Vagina (tissue), 2 donors: ENCODE results near the gene APBB1IP. TPM values are rescaled to one million over a fixed set of nuclear protein-coding genes. Genes with fewer than 3 reads are reported as not detected.
"Not testable (repeated sequence)": the region's sequence is repeated elsewhere in the genome, so short reads cannot be mapped to it uniquely, and the experiment has no call there.

Experiments used
- DNase-seq, 2 donors: peaks; one replicate each; pipeline ENCODE4 v3.0.0-alpha.2; 2017; ENCODE audit errors: extremely low spot score in 2 of 2
- H3K27ac ChIP-seq: fragments of 200-600 bp; sonication (generic); one replicate; pipeline ENCODE4 v1.5.1; 2019
- H3K27me3 ChIP-seq: fragments of 200-600 bp; sonication (generic); one replicate; pipeline ENCODE4 v1.5.1; 2019
- H3K36me3 ChIP-seq, 2 donors: fragments of 200-600 bp; sonication (generic); one replicate each; pipeline ENCODE4 v1.5.1; 2017 to 2019
- H3K4me1 ChIP-seq: fragments of 200-600 bp; sonication (generic); one replicate; pipeline ENCODE4 v1.5.1; 2019
- H3K4me3 ChIP-seq, 2 donors: fragments of 200-600 bp; sonication (generic); 1 replicate in 1 of 2; 2 replicates in 1 of 2; pipeline ENCODE4 v1.5.1; 2016 to 2019
- H3K9me3 ChIP-seq: fragments of 200-600 bp; sonication (generic); one replicate; pipeline ENCODE4 v1.5.1; 2019
- CTCF ChIP-seq, 3 experiments: fragments of 450-650 bp in 2 of 3; fragments of 200-600 bp in 1 of 3; sonication (generic) in 1 of 3; IDR thresholded peaks; one replicate each; pipeline ENCODE4 v1.5.1; 2017 to 2019; ENCODE audit warnings: antibody characterized with exemption in 3 of 3, mild to moderate bottlenecking in 2 of 3, moderate library complexity in 2 of 3
- POLR2A ChIP-seq, 2 donors: fragments of 450-650 bp; IDR thresholded peaks; one replicate each; pipeline ENCODE4 v1.6.1; 2017; ENCODE audit warnings: antibody characterized with exemption in 2 of 2, mild to moderate bottlenecking in 2 of 2, moderate library complexity in 2 of 2
- POLR2AphosphoS5 ChIP-seq, 2 donors: sonication (generic); formaldehyde crosslinking; IDR thresholded peaks; one replicate each; pipeline ENCODE4 v1.9.0; 2017; ENCODE audit warnings: antibody characterized with exemption in 2 of 2, mild to moderate bottlenecking in 2 of 2, low read depth in 1 of 2; ENCODE audit not compliant: insufficient read depth in 1 of 2
- intact Hi-C: fragments of 100-400 bp; cut with DNase I; formaldehyde crosslinking; loops from one replicate; pipeline ENCODE4 v1.15.1; 2023
- total RNA-seq: library from RNA; depleted of rRNA; stranded (reverse); fragments of >200 nt; gene quantifications from one replicate; pipeline ENCODE4 v1.2.3, GENCODE V29; 2016

APBB1IP gene
- total RNA-seq, 1 donor from 2014 or later, result 7.4 TPM

GRCh38 chr10:26494018-26494417, 55.9 kb downstream of the APBB1IP start:
- intact Hi-C loops, result no loop called here
- no peaks in the 10 kb centered on the region for H3K4me1 ChIP-seq
- no peak overlapping the region for H3K27ac ChIP-seq
- no peaks in the 10 kb centered on the region for H3K9me3 ChIP-seq
- no peak for DNase-seq
- no peak for TF ChIP-seq POLR2A (IDR thresholded peaks at IDR 0.05)
- H3K4me3 ChIP-seq, result no peak overlapping the region
- no peaks in the 10 kb centered on the region for H3K36me3 ChIP-seq
- no peaks in the 10 kb centered on the region for H3K27me3 ChIP-seq

- intact Hi-C loops, result no loop called here
- TF ChIP-seq POLR2AphosphoS5 (IDR thresholded peaks at IDR 0.05; ENCODE audit: insufficient read depth in 1 of 2, low read depth in 1 of 2), result no peak
- no peak for TF ChIP-seq CTCF (IDR thresholded peaks at IDR 0.05)
- TF ChIP-seq POLR2A (IDR thresholded peaks at IDR 0.05), result no peak
Measured at GRCh38 chr10:26499426-26499825, 61.3 kb downstream of the APBB1IP start.

GRCh38 chr10:26502986-26503385, 64.8 kb downstream of the APBB1IP start:
- Histone ChIP-seq H3K9me3 (no peaks in the 10 kb centered on the region), H3K27ac (no peak overlapping the region), H3K27me3 (no peaks in the 10 kb centered on the region), H3K4me3 (no peak overlapping the region), H3K4me1 (no peaks in the 10 kb centered on the region), H3K36me3 (no peaks in the 10 kb centered on the region)
- DNase-seq, result no peak
- intact Hi-C loops, result no loop called here
- TF ChIP-seq POLR2A (IDR thresholded peaks at IDR 0.05) (no peak), CTCF (IDR thresholded peaks at IDR 0.05) (no peak), POLR2AphosphoS5 (IDR thresholded peaks at IDR 0.05; ENCODE audit: insufficient read depth in 1 of 2, low read depth in 1 of 2) (no peak)

More at GRCh38 chr10:26499426-26499825, 61.3 kb downstream of the APBB1IP start:
- Histone ChIP-seq H3K4me1 (no peaks in the 10 kb centered on the region), H3K27ac (no peak overlapping the region), H3K9me3 (no peaks in the 10 kb centered on the region), H3K4me3 (no peak overlapping the region), H3K27me3 (no peaks in the 10 kb centered on the region), H3K36me3 (no peaks in the 10 kb centered on the region)
- DNase-seq, result no peak

GRCh38 chr10:26503911-26504310, 65.8 kb downstream of the APBB1IP start:
- intact Hi-C loops, result no loop called here
- no peak for TF ChIP-seq POLR2A (IDR thresholded peaks at IDR 0.05)
- TF ChIP-seq CTCF (IDR thresholded peaks at IDR 0.05), result no peak
- TF ChIP-seq POLR2AphosphoS5 (IDR thresholded peaks at IDR 0.05; ENCODE audit: insufficient read depth in 1 of 2, low read depth in 1 of 2), result no peak
- no peak overlapping the region for H3K4me3 ChIP-seq

GRCh38 chr10:26504429-26504828, 66.3 kb downstream of the APBB1IP start:
- H3K27me3 ChIP-seq, H3K4me1 ChIP-seq, H3K4me3 ChIP-seq, H3K9me3 ChIP-seq, H3K36me3 ChIP-seq, DNase-seq, H3K27ac ChIP-seq, intact Hi-C loops: not testable (repeated sequence)

More at GRCh38 chr10:26503911-26504310, 65.8 kb downstream of the APBB1IP start:
- H3K27me3 ChIP-seq, result no peaks in the 10 kb centered on the region
- H3K36me3 ChIP-seq, result no peaks in the 10 kb centered on the region
- DNase-seq, result no peak
- no peaks in the 10 kb centered on the region for H3K9me3 ChIP-seq
- no peaks in the 10 kb centered on the region for H3K4me1 ChIP-seq
- H3K27ac ChIP-seq, result no peak overlapping the region

GRCh38 chr10:26505491-26505890, 67.3 kb downstream of the APBB1IP start:
- intact Hi-C loops, result no loop called here
- no peaks in the 10 kb centered on the region for H3K27me3 ChIP-seq
- H3K4me3 ChIP-seq, result no peak overlapping the region
- no peaks in the 10 kb centered on the region for H3K4me1 ChIP-seq
- H3K27ac ChIP-seq, result no peak overlapping the region
- no peak for TF ChIP-seq CTCF (IDR thresholded peaks at IDR 0.05)
- no peak for TF ChIP-seq POLR2A (IDR thresholded peaks at IDR 0.05)
- TF ChIP-seq POLR2AphosphoS5 (IDR thresholded peaks at IDR 0.05; ENCODE audit: insufficient read depth in 1 of 2, low read depth in 1 of 2), result no peak
- no peaks in the 10 kb centered on the region for H3K9me3 ChIP-seq
- DNase-seq, result no peak
- no peaks in the 10 kb centered on the region for H3K36me3 ChIP-seq
